Activated CD4-positive, alpha-beta T cell treated with anti-CD3 and anti-CD28 coated beads, Interleukin-2, amount 10 ng/mL, durations not matched to agents 24 days and 14 days (primary cell): ENCODE results near the gene PCSK7. TPM values are rescaled to one million over a fixed set of nuclear protein-coding genes. Genes with fewer than 3 reads are reported as not detected.

Source experiments
- DNase-seq: peaks from one replicate; pipeline ENCODE4 v3.0.0; 2022
- H3K27ac Mint-ChIP-seq: one replicate; pipeline ENCODE4 v1.8.0; 2022; ENCODE audit warnings: mild to moderate bottlenecking, mixed read lengths
- H3K27me3 Mint-ChIP-seq: one replicate; pipeline ENCODE4 v1.8.0; 2022; ENCODE audit warnings: mixed read lengths
- H3K36me3 Mint-ChIP-seq: one replicate; pipeline ENCODE4 v1.8.0; 2022; ENCODE audit warnings: low read depth, mild to moderate bottlenecking, mixed read lengths
- H3K4me1 Mint-ChIP-seq: one replicate; pipeline ENCODE4 v1.8.0; 2021; ENCODE audit warnings: mixed read lengths
- H3K4me3 Mint-ChIP-seq: one replicate; pipeline ENCODE4 v1.8.0; 2022; ENCODE audit warnings: mild to moderate bottlenecking, moderate library complexity, mixed read lengths
- H3K9me3 Mint-ChIP-seq: one replicate; pipeline ENCODE4 v1.8.0; 2021; ENCODE audit warnings: mixed read lengths
- intact Hi-C: fragments of 100-400 bp; cut with micrococcal nuclease; formaldehyde crosslinking; loops from one replicate; pipeline ENCODE4 v1.15.1; 2023
- total RNA-seq: library from RNA; stranded (reverse); gene quantifications from 2 replicates; pipeline ENCODE4 v1.2.3, GENCODE V29; 2022

PCSK7 gene
- total RNA-seq, 1 donor from 2014 or later, result 160 TPM

DNA sequence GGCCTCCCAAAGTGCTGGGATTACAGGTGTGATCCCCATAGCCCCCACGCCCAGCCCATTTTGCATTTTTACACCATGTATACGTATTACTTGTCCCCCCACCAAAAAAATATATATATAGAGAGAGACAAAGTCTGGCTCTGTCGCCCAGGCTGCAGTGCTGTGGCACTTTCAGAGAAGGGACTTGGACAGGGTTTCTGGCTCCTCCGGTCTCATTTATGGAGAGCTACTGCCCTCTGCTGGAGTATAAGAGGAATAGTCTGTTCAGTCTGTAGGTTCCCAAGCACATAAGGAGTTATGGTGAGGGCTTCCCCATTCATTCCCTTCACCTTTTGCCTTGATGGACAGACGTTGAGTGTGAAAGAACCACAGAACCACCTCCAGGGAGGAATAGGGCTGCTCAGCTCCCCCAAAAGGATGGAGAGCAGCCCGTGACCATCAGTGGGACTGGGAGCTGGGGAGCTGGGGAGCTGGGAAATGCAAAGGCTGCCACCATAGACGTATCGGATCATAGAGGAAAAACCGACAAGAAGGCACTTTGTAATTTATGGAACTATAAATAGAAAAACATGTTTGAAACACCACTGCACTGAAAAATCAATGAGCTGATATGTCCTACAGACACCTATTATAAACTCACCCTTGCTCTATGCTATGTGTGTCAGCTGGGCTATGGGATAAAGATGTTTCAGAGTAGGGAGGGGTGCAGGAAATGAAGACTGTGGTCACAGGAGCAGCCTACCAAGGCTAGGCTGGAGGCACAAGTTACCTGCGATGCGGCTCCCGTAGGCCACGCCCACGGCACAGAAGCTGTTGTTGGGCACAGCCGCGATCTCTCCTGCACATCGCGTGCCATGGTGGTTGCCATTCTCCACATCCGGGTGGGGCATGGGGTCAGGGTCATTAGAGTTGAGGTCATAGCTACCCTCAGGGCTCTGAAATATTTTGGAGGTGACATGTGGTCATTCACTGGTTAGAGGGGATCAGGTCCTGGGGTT lies 5.2 kb downstream of the PCSK7 start:
- peaks cover 76% of the 10 kb centered on the region for H3K36me3 Mint-ChIP-seq
- H3K4me3 Mint-ChIP-seq, result no peak overlapping the region
- intact Hi-C loops, result no loop called here

GRCh38 chr11:117225553-117226170 lies 6.2 kb downstream of the PCSK7 start:
- H3K36me3 Mint-ChIP-seq, result peaks cover 73% of the 10 kb centered on the region
- intact Hi-C loops, result no loop called here

More for the DNA sequence above, 5.2 kb downstream of the PCSK7 start:
- H3K4me1 Mint-ChIP-seq, result peaks cover 31% of the 10 kb centered on the region
- H3K9me3 Mint-ChIP-seq, result no peaks in the 10 kb centered on the region
- H3K27me3 Mint-ChIP-seq, result no peaks in the 10 kb centered on the region
- DNase-seq, result peak; percentile 85
- H3K27ac Mint-ChIP-seq, result peak overlapping the region; percentile 37

GRCh38 chr11:117223741-117224689 lies 7.9 kb downstream of the PCSK7 start:
- Mint-ChIP-seq H3K9me3 (no peaks in the 10 kb centered on the region), H3K4me3 (no peak overlapping the region), H3K27ac (no peak overlapping the region), H3K4me1 (peaks cover 17% of the 10 kb centered on the region), H3K27me3 (no peaks in the 10 kb centered on the region), H3K36me3 (peaks cover 72% of the 10 kb centered on the region)
- intact Hi-C loops, result no loop called here
- DNase-seq, result no peak

More at GRCh38 chr11:117225553-117226170, 6.2 kb downstream of the PCSK7 start:
- H3K27me3 Mint-ChIP-seq, result no peaks in the 10 kb centered on the region
- peaks cover 26% of the 10 kb centered on the region for H3K4me1 Mint-ChIP-seq
- peak overlapping the region; percentile 37 for H3K27ac Mint-ChIP-seq
- no peaks in the 10 kb centered on the region for H3K9me3 Mint-ChIP-seq
- DNase-seq, result no peak
- H3K4me3 Mint-ChIP-seq, result no peak overlapping the region

DNA sequence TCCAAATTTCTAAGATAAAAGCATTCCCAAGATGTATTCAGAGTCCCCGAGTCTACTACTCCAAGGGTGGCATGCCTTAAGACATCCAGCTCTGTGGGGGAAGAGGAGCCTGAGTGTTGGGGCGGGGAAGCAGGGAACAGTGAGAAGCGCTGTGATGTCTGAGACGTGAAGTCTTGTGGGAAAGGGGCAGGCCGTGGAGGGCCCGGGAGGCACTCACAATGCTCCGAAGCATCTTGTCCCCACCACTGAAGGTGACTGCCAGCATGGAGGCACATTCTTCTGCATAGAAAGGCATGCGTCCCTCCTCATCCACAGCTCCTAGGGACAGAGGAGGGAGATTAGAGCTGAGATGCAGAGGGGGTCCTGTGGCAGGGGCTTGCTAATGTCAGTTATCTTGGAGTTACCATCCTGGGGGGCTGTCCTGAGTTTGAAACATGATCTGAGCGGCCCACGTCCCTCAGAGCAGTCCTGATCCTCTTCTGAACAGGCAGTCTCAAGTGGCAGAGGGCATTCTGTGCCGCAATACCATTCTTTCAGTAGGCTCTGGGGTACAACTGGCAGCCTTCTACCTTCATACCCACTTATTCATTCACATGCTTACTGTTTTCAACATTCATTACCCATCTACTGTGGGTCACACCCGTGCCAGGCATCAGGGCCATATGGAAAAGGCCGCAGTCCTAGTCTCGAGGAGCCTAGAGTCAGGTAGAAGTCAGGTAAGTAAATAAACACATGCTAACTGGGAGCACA lies 8.7 kb downstream of the PCSK7 start:
- intact Hi-C loops, result no loop called here
- Mint-ChIP-seq H3K4me3 (no peak overlapping the region), H3K4me1 (peaks cover 11% of the 10 kb centered on the region), H3K9me3 (no peaks in the 10 kb centered on the region), H3K27ac (no peak overlapping the region), H3K27me3 (no peaks in the 10 kb centered on the region), H3K36me3 (peaks cover 74% of the 10 kb centered on the region)
- DNase-seq, result no peak

DNA sequence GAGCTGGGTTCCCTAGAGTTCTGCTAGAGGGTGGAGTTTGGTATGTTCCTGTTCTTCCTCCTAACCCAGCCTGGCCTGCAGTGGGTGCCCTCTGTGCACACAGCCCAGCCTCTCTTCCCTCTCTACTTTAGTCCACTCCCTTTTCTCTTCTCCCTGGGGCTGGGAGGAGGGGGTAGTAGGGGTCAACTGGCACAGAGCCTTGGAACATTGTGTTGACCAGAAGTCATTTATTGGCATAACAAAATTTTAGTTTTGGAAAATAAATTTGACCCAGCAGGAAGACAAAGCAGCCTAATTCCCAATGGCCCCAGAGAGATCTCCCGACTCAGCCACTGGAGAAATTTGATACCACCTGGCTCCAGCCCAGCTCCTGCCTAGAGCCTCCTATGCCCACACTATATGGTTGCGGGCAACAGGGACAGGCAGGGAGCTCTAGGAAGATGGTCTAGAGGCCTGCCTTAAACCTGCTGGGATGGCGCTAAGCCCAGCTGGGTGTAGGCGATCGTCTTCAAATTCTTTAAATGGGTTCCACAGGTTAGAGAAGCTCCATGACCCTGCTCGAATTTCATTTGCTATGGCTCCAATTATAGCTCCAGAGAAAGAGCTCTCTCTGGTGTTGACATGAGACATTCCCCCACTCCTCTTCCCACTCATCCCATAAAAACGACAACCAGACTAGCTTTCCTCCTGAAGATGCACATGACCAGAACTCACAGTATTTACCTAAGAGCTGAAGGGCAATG lies 9.9 kb downstream of the PCSK7 start:
- intact Hi-C loops, result no loop called here
- Mint-ChIP-seq H3K36me3 (peaks cover 76% of the 10 kb centered on the region), H3K4me1 (peaks cover 8% of the 10 kb centered on the region), H3K27ac (no peak overlapping the region), H3K4me3 (no peak overlapping the region), H3K27me3 (no peaks in the 10 kb centered on the region), H3K9me3 (no peaks in the 10 kb centered on the region)
- DNase-seq, result no peak

DNA sequence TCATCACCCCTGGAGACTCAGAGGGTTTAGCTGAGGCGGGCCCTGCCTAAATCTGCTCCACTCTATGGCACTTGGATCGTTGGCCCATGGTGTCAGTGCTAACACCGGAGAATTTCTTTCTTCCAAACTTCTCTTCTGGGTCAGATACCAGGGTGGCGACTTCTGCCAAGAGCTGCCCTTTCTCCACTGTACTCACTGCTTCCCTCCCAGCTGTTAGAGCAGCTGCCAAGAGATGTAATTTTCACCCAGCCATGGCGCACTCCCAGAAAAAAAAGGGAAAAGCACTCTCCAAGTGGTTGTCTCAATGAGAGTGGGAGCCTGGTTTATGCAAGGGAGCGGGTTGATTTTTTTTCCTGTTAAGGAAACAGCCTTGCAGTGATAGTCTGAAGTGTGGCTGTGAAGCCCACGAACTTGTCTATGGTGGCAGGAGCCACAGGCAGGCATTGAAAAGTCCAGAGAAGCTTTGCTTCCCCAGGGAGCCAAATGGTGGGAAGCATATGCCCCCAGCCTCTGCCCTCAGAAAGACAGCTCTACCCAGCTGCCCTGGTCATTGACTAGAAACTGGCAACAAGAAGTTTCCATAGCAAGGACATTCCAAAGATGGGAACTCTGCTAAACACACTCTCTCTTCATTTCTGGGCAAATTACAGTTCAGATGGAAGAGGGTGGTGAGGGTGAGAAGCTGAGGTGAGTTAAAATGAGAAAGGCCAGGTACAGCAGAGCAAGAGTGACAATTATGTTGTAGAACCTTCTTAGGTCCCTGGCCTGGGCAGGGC lies 10.7 kb downstream of the PCSK7 start:
- Mint-ChIP-seq H3K27ac (no peak overlapping the region), H3K36me3 (peaks cover 75% of the 10 kb centered on the region), H3K27me3 (no peaks in the 10 kb centered on the region), H3K4me1 (peaks cover 5% of the 10 kb centered on the region), H3K9me3 (no peaks in the 10 kb centered on the region), H3K4me3 (no peak overlapping the region)
- intact Hi-C loops, result no loop called here
- no peak for DNase-seq

GRCh38 chr11:117220568-117220967 lies 11.3 kb downstream of the PCSK7 start:
- H3K4me1 Mint-ChIP-seq, result peaks cover 5% of the 10 kb centered on the region
- peaks cover 73% of the 10 kb centered on the region for H3K36me3 Mint-ChIP-seq
- intact Hi-C loops, result no loop called here
- H3K9me3 Mint-ChIP-seq, result no peaks in the 10 kb centered on the region
- no peaks in the 10 kb centered on the region for H3K27me3 Mint-ChIP-seq
- peak overlapping the region; percentile 66 for H3K27ac Mint-ChIP-seq
- no peak for DNase-seq
- no peak overlapping the region for H3K4me3 Mint-ChIP-seq

DNA sequence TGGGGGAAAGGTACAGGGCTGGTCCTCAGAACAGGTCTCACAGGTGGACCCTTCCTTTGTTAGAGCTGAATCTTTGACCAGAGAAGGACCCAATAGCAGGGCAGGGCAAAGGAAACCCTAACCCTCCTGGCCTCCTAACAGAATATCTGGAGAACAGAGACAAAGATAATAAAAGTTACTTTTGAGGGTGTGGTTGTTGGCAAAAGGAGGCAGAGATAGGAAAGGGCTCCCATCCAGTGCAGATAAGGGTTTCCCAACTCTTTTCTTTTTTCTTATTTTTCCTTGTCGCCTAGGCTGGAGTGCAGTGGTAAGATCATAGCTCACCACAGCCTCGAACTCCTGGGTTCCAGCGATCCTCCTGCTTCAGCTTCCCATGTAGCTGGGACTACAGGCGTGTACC lies 11.9 kb downstream of the PCSK7 start:
- Mint-ChIP-seq H3K27me3 (no peaks in the 10 kb centered on the region), H3K27ac (no peak overlapping the region), H3K9me3 (no peaks in the 10 kb centered on the region), H3K4me3 (no peak overlapping the region), H3K36me3 (peaks cover 68% of the 10 kb centered on the region), H3K4me1 (peaks cover 5% of the 10 kb centered on the region)
- no peak for DNase-seq
- intact Hi-C loops, result no loop called here

DNA sequence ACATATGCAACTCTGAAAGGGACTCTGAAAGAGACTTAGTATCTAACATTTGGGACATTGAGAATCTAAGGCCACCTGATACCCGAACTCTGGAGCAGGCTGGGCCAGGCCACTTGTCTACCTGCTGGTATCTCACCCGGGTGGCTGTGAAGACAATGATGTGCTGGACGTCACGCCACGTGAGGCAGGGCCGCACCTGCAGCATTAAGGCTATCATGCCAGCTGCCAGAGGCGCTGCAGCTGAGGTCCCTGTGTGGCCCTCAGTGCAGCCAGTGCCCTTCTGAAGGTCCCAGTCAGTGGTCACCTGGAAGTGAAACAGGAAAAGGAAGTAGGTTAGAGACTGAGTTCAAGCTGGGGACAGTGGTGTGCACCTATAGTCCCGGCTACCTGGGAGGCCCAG lies 12.4 kb downstream of the PCSK7 start:
- H3K27ac Mint-ChIP-seq, result no peak overlapping the region
- H3K4me1 Mint-ChIP-seq, result peaks cover 7% of the 10 kb centered on the region
- no peaks in the 10 kb centered on the region for H3K9me3 Mint-ChIP-seq
- H3K36me3 Mint-ChIP-seq, result peaks cover 66% of the 10 kb centered on the region
- H3K4me3 Mint-ChIP-seq, result no peak overlapping the region
- no peak for DNase-seq
- intact Hi-C loops, result no loop called here
- H3K27me3 Mint-ChIP-seq, result no peaks in the 10 kb centered on the region

- Mint-ChIP-seq H3K4me1 (peaks cover 7% of the 10 kb centered on the region), H3K9me3 (no peaks in the 10 kb centered on the region), H3K36me3 (peaks cover 66% of the 10 kb centered on the region), H3K27me3 (no peaks in the 10 kb centered on the region), H3K4me3 (no peak overlapping the region), H3K27ac (no peak overlapping the region)
- DNase-seq, result no peak
- intact Hi-C loops, result no loop called here
These were observed 12.9 kb downstream of the PCSK7 start for GRCh38 chr11:117219001-117219400.

- H3K27ac Mint-ChIP-seq, result peak overlapping the region; percentile 1
These were observed 13.5 kb downstream of the PCSK7 start for GRCh38 chr11:117218133-117218915.

More at GRCh38 chr11:117218133-117218915, 13.5 kb downstream of the PCSK7 start:
- intact Hi-C loops, result no loop called here
- no peaks in the 10 kb centered on the region for H3K9me3 Mint-ChIP-seq
- H3K27me3 Mint-ChIP-seq, result no peaks in the 10 kb centered on the region
- peaks cover 64% of the 10 kb centered on the region for H3K36me3 Mint-ChIP-seq
- H3K4me1 Mint-ChIP-seq, result peaks cover 7% of the 10 kb centered on the region
- no peak for DNase-seq
- no peak overlapping the region for H3K4me3 Mint-ChIP-seq
